Activated naive CD4-positive, alpha-beta T cell treated with anti-CD3 and anti-CD28 coated beads, Interleukin-2, amount 50 U/mL, for 16 hours (primary cell): ENCODE measurements around the gene FHL3.
"Not testable (repeated sequence)": the region's sequence is repeated elsewhere in the genome, so short reads cannot be mapped to it uniquely, and the experiment has no call there.

ENCODE experiments used
- DNase-seq: peaks from one replicate; pipeline ENCODE4 v3.0.0-alpha.2; 2020

FHL3 gene

DNA sequence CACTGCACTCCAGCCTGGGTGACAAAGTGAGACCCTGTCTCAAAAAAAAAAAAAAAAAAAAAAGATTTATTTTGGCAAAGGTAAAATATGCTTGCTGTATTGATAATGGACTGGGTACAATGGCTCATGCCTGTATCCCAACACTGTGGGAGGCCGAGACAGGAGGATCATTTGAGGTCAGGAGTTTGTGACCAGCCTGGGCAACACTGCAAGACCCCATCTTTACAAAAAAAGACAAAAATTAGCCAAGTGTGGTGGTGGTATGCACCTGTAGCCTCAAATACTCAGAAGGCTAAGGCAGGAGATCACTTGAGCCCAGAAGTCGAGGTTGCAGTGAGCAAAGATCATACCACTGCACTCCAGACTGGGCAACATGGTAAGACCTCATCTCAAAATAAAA is 21.8 kb downstream of the FHL3 start:
- DNase-seq = no peak

- no peak for DNase-seq
Measured at GRCh38 chr1:37978541-37978940, 26.8 kb downstream of the FHL3 start.

DNA sequence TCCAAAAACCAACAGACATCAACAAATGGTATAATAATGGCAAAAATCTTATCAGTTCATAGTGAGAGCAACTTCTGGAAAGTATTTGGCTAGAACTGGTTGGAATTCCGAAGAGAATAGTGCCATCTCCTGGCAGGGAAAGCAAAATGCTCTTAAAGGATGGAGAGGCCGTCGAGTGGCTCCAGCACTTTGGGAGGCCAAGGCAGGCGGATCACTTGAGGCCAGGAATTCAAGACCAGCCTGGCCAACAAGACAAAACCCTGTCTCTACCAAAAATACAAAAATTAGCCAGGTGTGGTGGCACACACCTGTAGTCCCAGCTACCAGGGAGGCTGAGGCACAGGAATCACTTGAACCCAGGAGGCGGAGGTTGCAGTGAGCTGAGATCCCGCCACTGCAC is 30.2 kb downstream of the FHL3 start:
- DNase-seq = not testable (repeated sequence)

DNA sequence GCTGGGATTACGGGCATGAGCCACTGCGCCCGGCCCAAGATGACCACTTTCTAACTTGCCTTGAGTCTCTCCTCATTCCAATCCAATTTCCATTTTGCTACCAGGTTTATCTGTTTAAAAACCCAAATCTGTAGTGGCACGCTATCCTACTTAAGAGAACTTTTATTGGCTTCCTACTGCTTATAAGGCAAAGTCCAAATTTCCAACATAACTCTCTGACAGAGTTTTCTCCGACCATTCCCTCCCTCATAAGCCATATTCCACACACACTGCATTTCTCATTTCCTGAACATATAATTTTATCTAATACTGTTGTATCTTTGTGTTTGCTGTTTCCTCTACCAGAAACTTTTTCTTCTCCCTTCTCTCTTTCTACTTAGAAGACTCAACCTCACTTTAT is 30.7 kb downstream of the FHL3 start:
- no peak for DNase-seq

DNA sequence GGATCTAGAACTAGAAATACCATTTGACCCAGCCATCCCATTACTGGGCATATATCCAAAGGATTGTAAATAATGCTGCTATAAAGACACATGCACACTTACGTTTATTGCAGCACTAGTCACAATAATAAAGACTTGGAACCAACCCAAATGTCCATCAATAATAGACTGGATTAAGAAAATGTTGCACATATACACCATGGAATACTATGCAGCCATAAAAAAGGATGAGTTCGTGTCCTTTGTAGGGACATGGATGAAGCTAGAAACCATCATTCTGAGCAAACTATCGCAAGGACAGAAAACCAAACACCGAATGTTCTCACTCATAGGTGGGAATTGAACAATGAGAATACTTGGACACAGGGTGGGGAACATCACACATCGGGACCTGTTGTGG is 31.6 kb downstream of the FHL3 start:
- not testable (repeated sequence) for DNase-seq

DNA sequence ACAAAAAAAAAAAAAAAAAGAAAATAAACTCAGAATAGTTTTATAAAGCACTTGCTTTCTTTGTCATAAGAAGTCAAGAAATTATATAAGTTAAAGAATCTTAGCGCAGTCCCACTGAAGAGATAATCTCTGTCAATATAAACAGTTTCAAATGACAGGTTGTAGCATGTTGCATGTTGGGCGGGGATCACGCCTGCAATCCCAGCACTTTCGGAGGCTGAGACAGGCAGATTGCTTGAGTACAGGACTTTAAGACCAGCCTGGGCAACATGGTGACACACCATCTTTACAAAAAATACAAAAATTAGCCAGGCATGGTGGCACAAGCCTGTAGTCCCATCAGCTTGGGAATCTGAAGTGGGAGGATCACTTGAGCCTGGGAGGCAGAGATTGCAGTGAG is 40.0 kb downstream of the FHL3 start:
- no peak for DNase-seq

GRCh38 chr1:37964106-37964505 is 41.2 kb downstream of the FHL3 start:
- DNase-seq = not testable (repeated sequence)

GRCh38 chr1:37958690-37959089 is 46.6 kb downstream of the FHL3 start:
- DNase-seq = no peak

GRCh38 chr1:37955685-37956084 is 49.6 kb downstream of the FHL3 start:
- no peak for DNase-seq

DNA sequence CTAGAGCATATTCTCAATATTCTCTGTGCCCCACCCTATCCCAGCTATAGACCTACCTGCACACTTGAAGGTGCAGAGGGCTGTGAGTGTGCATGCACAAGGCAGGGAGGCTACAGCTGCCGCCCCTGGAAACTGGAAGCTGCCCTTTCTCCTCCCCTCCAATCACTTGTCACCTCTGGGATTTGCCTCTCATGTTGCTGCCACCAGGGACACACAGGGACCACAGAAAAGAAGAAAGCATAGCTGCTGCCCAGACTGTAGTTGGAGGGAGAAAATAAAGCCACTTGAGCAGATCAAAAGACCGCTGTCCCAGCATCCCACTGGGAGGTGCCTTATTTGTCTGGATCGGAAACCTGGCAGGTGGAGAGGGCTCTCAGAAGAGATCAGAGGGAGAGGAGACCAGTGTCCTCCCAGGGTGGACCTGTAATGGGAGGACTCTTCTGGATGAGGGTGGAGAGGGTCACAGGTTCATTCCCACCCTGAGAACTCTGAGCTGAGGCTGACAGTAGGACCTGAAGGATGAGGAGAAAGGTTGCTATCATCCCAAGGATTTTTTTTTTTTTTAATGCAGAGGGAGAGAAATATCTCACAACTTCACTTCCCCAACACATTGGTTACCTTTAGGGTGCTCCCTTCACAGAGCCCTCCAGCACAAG is 50.9 kb downstream of the FHL3 start:
- DNase-seq = no peak

DNA sequence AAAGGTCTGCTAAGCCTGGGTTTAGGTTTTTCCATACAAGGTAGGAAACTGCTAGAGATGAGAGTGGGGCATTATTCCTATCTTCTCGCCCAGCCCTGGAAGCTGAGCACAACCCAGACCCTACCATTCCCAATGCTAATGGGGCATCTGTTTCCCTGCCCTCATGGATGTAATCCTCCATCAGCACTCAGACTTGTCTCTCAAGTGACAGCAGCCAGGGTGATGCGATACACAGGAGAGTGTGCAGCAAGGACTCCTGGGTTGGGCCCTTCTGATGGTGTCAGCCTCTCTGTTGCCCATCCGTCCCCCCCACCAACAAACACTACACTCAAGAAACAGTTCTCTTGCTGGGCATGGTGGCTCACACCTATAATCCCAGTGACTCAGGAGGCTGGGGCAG is 52.6 kb downstream of the FHL3 start:
- DNase-seq = no peak

DNA sequence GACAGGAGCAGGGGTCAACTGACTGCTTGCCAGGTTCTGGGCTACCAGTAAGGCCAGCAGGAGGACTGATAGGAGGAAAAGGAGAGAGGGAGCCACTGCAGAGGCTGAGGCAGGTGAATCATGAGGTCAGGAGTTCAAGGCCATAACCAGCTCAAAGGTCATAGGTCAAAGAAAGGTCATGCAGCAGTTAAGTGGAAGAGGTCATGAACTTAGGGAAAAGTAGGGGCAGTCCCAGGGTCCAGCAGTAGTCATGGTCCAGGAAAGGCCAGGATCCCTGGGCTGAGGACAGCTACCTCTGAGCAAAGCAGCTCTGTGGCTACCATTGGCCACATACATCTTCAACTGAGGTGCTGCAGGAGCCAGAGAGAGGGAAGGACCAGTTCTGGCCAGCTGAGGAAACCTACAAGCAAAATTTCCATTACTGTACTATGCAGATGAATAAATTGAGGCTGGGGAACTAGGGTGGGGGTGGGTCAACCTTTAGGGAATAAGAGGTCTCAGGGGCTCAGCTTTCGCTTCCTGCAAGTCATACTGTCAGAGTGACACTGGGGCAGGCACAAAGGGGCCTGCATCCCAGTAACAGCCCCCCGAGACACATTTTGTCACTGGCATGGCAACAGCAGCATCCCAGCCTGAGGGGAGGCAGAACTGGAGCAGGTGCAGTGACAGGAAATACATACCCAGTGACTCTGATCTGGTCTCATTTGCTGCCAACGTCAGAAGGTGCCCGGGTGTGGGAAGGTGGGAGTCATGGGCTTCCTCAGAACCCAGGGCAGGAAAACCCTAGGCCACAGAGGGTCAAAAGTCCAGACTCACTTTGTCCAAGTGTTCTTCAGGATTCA is 53.3 kb downstream of the FHL3 start:
- no peak for DNase-seq

GRCh38 chr1:37951041-37951782 is 54.1 kb downstream of the FHL3 start:
- no peak for DNase-seq

- DNase-seq = no peak
Measured at GRCh38 chr1:37949524-37950152, 55.7 kb downstream of the FHL3 start.

- no peak for DNase-seq
Measured at GRCh38 chr1:37948841-37949240, 56.5 kb downstream of the FHL3 start.

GRCh38 chr1:37948166-37948565 is 57.1 kb downstream of the FHL3 start:
- DNase-seq = no peak

DNA sequence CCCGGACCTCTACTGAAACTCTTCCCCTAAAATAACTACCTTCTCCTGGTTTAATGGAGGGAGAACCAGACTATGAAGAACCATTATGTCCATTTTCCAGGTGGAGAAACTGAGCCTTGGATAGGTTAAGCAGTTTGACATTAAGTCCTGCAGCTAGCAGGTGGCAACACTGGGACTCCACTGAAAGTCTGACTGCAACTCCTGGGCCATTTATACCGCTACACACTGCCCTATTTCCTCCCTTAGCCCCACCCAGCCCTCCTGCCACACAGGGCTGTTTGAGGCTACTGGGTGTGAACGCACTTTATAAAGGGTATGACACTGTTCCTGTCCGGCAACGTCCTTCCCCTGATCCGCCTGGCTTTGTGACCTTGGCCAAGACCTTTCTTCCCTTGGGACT is 58.0 kb downstream of the FHL3 start:
- no peak for DNase-seq
